ENCODE results near the gene TMEM190.

DNA sequence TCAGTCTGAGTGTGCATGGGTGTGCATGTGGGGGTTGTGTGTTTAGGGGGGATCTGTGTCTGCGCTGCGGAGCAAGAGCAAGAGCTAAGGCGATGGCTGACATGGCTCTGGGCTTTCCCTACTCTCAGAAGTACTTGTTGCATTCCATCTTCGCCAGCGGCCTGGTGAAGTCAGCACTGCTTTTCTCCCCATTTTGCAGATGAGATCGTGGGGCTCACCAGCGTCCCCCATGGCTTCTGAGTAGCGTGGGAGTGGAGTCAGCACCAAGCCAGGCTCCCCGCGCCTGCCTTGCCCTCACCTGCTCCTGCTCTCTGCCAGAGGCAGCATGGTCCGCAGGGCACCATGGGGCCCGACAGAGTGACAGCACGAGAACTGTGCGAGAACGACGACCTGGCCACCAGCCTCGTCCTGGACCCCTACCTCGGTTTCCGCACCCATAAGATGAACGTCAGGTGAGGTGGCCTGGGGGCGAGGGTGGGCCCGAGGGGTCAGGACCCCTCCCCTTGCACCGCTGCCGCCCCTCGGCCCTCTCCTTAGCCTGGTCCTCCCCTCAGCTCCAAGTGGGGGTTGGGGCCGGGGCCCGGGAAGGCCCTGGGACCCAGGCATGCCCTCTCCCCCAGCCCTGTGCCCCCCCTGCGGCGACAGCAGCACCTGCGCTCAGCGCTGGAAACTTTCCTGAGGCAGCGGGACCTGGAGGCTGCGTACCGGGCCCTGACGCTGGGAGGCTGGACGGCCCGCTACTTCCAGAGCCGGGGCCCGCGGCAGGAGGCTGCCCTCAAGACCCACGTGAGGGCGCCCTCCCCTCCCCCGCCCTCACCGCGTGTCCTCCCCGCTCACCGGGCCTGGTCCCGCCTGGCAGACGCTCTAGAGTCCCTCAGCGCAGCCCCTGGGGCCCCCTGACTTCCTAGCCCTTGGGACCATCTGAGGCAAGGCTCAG is 34.8 kb upstream of the TMEM190 start:
- TF ChIP-seq, protein P1, sequence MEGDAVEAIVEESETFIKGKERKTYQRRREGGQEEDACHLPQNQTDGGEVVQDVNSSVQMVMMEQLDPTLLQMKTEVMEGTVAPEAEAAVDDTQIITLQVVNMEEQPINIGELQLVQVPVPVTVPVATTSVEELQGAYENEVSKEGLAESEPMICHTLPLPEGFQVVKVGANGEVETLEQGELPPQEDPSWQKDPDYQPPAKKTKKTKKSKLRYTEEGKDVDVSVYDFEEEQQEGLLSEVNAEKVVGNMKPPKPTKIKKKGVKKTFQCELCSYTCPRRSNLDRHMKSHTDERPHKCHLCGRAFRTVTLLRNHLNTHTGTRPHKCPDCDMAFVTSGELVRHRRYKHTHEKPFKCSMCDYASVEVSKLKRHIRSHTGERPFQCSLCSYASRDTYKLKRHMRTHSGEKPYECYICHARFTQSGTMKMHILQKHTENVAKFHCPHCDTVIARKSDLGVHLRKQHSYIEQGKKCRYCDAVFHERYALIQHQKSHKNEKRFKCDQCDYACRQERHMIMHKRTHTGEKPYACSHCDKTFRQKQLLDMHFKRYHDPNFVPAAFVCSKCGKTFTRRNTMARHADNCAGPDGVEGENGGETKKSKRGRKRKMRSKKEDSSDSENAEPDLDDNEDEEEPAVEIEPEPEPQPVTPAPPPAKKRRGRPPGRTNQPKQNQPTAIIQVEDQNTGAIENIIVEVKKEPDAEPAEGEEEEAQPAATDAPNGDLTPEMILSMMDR (IDR thresholded peaks at IDR 0.05) = no peak
- TF ChIP-seq POLR2A (IDR thresholded peaks at IDR 0.05) = no peak

All from tibial nerve (tissue), 3 donors.